HFFc6 (cell line): ENCODE measurements around the gene TRIM54. TPM values are rescaled to one million over a fixed set of nuclear protein-coding genes. Genes with fewer than 3 reads are reported as not detected.
"Not testable (repeated sequence)": the region's sequence is repeated elsewhere in the genome, so short reads cannot be mapped to it uniquely, and the experiment has no call there.

Experiments
- DNase-seq: peaks from one replicate; pipeline ENCODE4 v3.0.0-alpha.2; 2018
- H3K27ac Mint-ChIP-seq: 2 replicates; pipeline ENCODE4 v1.8.0; 2020; ENCODE audit warnings: mild to moderate bottlenecking, mixed read lengths
- H3K27me3 Mint-ChIP-seq: 2 replicates; pipeline ENCODE4 v1.8.0; 2021; ENCODE audit warnings: mild to moderate bottlenecking, moderate library complexity, mixed read lengths; ENCODE audit not compliant: insufficient read depth
- H3K36me3 Mint-ChIP-seq: 2 replicates; pipeline ENCODE4 v1.8.0; 2021; ENCODE audit warnings: low read depth, mixed read lengths
- H3K4me1 Mint-ChIP-seq: 2 replicates; pipeline ENCODE4 v1.8.0; 2020; ENCODE audit warnings: low read depth, mixed read lengths
- H3K4me3 Mint-ChIP-seq: 2 replicates; pipeline ENCODE4 v1.8.0; 2020; ENCODE audit warnings: mild to moderate bottlenecking, moderate library complexity, mixed read lengths
- H3K9me3 Mint-ChIP-seq: 2 replicates; pipeline ENCODE4 v1.8.0; 2020; ENCODE audit warnings: mild to moderate bottlenecking, mixed read lengths
- total RNA-seq, 6 experiments: library from RNA; stranded (reverse); fragmentation: NEBNext Ultra II Directional; extraction: Animal tissue kit (Norgen Biotek cat#: 25700); gene quantifications; 2 replicates in 1 of 6; 3 replicates in 5 of 6; pipeline ENCODE4 v1.2.3, GENCODE V29; 2021
- TF ChIP-seq, protein P1 (sequence below): fragments of 200-600 bp; sonication (generic); IDR thresholded peaks from 2 replicates; pipeline ENCODE4 v1.5.0; 2021; ENCODE audit warnings: antibody characterized with exemption, mild to moderate bottlenecking

Gene TRIM54
- total RNA-seq, 6 experiments from 2014 or later, result not detected

DNA sequence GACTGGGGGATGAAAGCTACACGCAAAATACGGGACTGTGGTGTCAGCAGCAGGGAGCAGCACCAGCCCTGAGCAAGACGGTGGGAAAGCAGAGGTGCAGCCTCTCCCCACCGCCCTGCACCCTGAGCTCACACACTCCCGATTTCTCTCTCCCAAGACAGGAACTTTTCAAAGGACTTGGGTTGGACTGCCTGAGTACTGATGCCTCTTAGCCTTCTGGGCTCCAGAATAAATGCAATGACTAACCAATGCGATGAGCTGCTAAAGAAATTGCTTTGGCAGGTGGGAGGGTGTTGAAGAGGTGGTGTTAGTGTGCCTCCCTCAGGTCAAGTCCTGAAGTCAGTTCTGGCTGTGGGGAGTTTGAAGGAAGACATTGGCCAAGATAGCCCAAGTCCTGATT is 9.6 kb downstream of the TRIM54 start:
- TF ChIP-seq, protein P1, sequence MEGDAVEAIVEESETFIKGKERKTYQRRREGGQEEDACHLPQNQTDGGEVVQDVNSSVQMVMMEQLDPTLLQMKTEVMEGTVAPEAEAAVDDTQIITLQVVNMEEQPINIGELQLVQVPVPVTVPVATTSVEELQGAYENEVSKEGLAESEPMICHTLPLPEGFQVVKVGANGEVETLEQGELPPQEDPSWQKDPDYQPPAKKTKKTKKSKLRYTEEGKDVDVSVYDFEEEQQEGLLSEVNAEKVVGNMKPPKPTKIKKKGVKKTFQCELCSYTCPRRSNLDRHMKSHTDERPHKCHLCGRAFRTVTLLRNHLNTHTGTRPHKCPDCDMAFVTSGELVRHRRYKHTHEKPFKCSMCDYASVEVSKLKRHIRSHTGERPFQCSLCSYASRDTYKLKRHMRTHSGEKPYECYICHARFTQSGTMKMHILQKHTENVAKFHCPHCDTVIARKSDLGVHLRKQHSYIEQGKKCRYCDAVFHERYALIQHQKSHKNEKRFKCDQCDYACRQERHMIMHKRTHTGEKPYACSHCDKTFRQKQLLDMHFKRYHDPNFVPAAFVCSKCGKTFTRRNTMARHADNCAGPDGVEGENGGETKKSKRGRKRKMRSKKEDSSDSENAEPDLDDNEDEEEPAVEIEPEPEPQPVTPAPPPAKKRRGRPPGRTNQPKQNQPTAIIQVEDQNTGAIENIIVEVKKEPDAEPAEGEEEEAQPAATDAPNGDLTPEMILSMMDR, result no peak
- DNase-seq, result no peak
- Mint-ChIP-seq H3K27ac (no peak overlapping the region), H3K4me3 (no peak overlapping the region), H3K9me3 (no peaks in the 10 kb centered on the region), H3K4me1 (peaks cover 26% of the 10 kb centered on the region), H3K36me3 (no peaks in the 10 kb centered on the region), H3K27me3 (peaks cover 41% of the 10 kb centered on the region)

DNA sequence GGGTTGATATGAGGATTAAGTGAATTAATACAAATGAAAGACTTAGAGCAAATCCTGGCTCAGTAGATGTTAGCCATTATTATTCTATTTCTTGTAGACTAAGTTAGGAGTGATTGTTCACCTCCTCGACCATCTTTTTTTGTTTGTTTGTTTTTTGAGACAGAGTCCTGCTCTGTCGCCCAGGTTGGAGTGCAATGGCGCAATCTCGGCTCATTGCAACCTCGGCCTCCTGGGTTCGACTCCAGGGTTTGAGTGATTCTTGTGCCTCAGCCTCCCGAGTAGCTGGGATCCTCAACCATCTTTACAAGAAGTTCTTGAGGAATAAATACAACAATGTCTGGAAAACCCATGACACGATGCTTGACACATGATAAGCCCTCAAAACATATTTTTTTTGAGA is 12.7 kb downstream of the TRIM54 start:
- Mint-ChIP-seq H3K36me3 (no peaks in the 10 kb centered on the region), H3K9me3 (no peaks in the 10 kb centered on the region), H3K27ac (no peak overlapping the region), H3K4me3 (no peak overlapping the region), H3K27me3 (peaks cover 28% of the 10 kb centered on the region), H3K4me1 (peaks cover 18% of the 10 kb centered on the region)
- TF ChIP-seq, protein P1, result no peak
- no peak for DNase-seq

DNA sequence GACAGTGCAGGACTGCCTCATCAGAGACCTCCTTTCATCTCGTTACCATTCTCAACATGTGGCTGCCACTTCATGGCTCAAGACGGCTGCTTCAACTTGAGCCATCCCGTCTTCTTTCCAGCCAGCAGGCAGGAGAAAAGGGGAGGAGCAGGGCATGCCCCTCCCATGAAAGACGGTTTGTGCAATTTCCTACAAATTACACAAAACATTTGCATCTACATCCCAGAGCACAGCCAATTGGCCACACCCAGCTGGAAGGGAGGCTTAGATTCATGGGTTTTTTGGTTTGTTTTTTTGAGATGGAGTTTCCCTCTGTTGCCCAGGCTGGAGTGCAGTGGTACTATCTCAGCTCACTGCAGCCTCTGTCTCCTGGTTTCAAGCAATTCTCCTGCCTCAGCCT is 14.3 kb downstream of the TRIM54 start:
- Mint-ChIP-seq H3K36me3 (no peaks in the 10 kb centered on the region), H3K27ac (no peak overlapping the region), H3K4me1 (peaks cover 18% of the 10 kb centered on the region), H3K9me3 (no peaks in the 10 kb centered on the region), H3K27me3 (peaks cover 27% of the 10 kb centered on the region), H3K4me3 (no peak overlapping the region)
- DNase-seq, result no peak
- TF ChIP-seq, protein P1, result no peak

DNA sequence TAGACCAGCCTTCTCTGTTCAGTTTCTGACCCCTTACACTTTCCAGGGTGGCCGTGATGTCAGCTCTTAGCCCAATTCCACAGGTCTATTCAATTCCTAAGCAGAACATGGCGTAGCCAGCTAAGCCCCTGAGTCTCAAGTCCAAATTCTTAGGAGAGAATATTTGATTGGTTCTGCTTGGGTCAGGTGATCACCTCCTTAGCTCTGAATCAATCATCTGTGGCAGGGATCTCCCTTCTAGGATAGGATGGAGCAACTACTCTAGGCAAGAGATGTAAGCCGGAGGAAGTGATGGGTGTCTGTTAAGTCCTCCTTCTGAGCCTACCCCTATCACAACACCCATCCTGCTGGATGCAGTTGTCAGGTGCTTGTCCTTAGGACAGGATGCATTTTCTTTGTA is 15.0 kb downstream of the TRIM54 start:
- H3K27me3 Mint-ChIP-seq, result peaks cover 21% of the 10 kb centered on the region
- H3K4me1 Mint-ChIP-seq, result peaks cover 18% of the 10 kb centered on the region
- H3K4me3 Mint-ChIP-seq, result no peak overlapping the region
- TF ChIP-seq, protein P1, result no peak
- H3K9me3 Mint-ChIP-seq, result no peaks in the 10 kb centered on the region
- no peaks in the 10 kb centered on the region for H3K36me3 Mint-ChIP-seq
- no peak for DNase-seq
- no peak overlapping the region for H3K27ac Mint-ChIP-seq

DNA sequence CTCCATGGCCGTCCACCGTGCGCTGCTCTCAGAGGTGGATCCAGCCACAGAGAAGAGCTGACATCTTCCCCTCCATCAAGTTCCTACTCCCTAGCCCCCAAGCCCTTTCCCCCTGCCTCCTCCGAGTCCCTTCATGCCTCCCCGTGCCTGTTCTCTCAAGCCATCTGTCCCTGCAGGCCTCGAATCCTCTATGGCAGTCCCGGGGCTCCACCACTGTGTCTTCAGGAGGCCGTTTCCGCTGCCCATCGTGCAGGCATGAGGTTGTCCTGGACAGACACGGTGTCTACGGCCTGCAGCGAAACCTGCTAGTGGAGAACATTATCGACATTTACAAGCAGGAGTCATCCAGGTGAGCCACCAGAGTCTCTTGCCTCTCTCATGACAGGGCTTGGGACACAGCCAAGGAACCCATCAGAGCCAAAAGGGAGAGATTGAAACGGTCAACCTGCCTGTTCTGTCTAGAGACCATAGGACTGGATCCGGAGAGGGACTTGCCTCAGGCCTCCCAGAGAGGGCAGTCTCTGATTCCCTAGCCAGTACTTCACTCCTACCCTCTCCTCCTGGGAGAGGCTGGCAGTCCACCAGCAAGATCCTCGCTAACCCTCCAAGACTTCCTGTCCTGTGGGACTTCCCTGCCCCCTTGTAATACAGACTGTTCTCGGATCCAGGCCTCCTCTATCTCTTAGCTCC is 16.3 kb downstream of the TRIM54 start:
- peaks cover 7% of the 10 kb centered on the region for H3K4me1 Mint-ChIP-seq
- H3K36me3 Mint-ChIP-seq, result no peaks in the 10 kb centered on the region
- no peaks in the 10 kb centered on the region for H3K9me3 Mint-ChIP-seq
- no peak for DNase-seq
- peaks cover 21% of the 10 kb centered on the region for H3K27me3 Mint-ChIP-seq
- H3K27ac Mint-ChIP-seq, result no peak overlapping the region
- no peak overlapping the region for H3K4me3 Mint-ChIP-seq
- TF ChIP-seq, protein P1, result no peak

DNA sequence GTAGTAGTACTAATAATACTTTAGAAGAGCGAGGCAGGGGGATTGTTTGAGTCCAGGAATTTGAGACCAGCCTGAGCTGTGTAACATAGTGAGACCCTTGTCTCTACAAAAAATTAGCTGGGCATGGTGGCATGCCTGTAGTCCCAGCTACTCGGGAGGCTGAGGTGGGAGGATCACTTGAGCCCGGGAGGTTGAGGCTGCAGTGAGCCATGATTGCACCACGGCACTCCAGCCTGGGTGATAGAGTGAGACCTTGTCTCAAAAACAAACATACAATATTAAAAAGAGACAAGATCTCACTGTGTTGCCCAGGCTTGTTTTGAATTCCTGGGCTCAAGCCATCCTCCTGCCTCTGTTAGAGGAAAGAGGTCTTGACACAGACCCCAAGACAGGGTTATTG is 18.4 kb downstream of the TRIM54 start:
- not testable (repeated sequence) for H3K27ac Mint-ChIP-seq, H3K36me3 Mint-ChIP-seq, H3K9me3 Mint-ChIP-seq, H3K4me3 Mint-ChIP-seq, DNase-seq, H3K4me1 Mint-ChIP-seq
- peaks cover 24% of the 10 kb centered on the region for H3K27me3 Mint-ChIP-seq
